Activated CD8-positive, alpha-beta memory T cell treated with anti-CD3 and anti-CD28 coated beads, Interleukin-2, amount 50 U/mL, for 1 hour (primary cell): ENCODE results near the gene AP1M1.
A peak's percentile ranks its signal among the peaks of the same experiment; 100 is the strongest.
"Not testable (repeated sequence)": the region's sequence is repeated elsewhere in the genome, so short reads cannot be mapped to it uniquely, and the experiment has no call there.

Source experiments
- DNase-seq: peaks from one replicate; pipeline ENCODE4 v3.0.0-alpha.2; 2020; ENCODE audit errors: extremely low read depth

Gene AP1M1

GRCh38 chr19:16261584-16262368 is 64.1 kb downstream of the AP1M1 start:
- DNase-seq = no peak

- no peak for DNase-seq
Observed at GRCh38 chr19:16262618-16263017, 64.9 kb downstream of the AP1M1 start.

GRCh38 chr19:16263141-16263761 is 65.5 kb downstream of the AP1M1 start:
- no peak for DNase-seq

GRCh38 chr19:16265205-16265604 is 67.5 kb downstream of the AP1M1 start:
- no peak for DNase-seq

GRCh38 chr19:16265890-16266585 is 68.3 kb downstream of the AP1M1 start:
- no peak for DNase-seq

- no peak for DNase-seq
Observed at GRCh38 chr19:16266586-16266942, 68.9 kb downstream of the AP1M1 start.

GRCh38 chr19:16268676-16269319 is 71.1 kb downstream of the AP1M1 start:
- no peak for DNase-seq

- no peak for DNase-seq
Observed at GRCh38 chr19:16272945-16273344, 75.2 kb downstream of the AP1M1 start.

- no peak for DNase-seq
Observed at GRCh38 chr19:16274447-16274846, 76.7 kb downstream of the AP1M1 start.

- no peak for DNase-seq
Observed at GRCh38 chr19:16280306-16280705, 82.6 kb downstream of the AP1M1 start.

- no peak for DNase-seq
Observed at GRCh38 chr19:16281743-16282142, 84.0 kb downstream of the AP1M1 start.

GRCh38 chr19:16283210-16284061 is 85.7 kb downstream of the AP1M1 start:
- peak; percentile 25 for DNase-seq

GRCh38 chr19:16284505-16284904 is 86.8 kb downstream of the AP1M1 start:
- DNase-seq = no peak

- not testable (repeated sequence) for DNase-seq
Observed at GRCh38 chr19:16285079-16285478, 87.4 kb downstream of the AP1M1 start.

- DNase-seq = no peak
Observed at GRCh38 chr19:16285769-16286498, 88.2 kb downstream of the AP1M1 start.

- DNase-seq = no peak
Observed at GRCh38 chr19:16288544-16288943, 90.8 kb downstream of the AP1M1 start.

GRCh38 chr19:16289594-16289993 is 91.9 kb downstream of the AP1M1 start:
- DNase-seq = no peak

GRCh38 chr19:16290692-16291091 is 93.0 kb downstream of the AP1M1 start:
- no peak for DNase-seq

GRCh38 chr19:16293118-16294091 is 95.7 kb downstream of the AP1M1 start:
- DNase-seq = no peak

- no peak for DNase-seq
Observed at GRCh38 chr19:16295057-16295456, 97.3 kb downstream of the AP1M1 start.
